Keratinocyte (primary cell): ENCODE results near the gene JPT2. TPM values are rescaled to one million over a fixed set of nuclear protein-coding genes. Genes with fewer than 3 reads are reported as not detected.

Experiments
- DNase-seq: peaks from one replicate; pipeline ENCODE4 v3.0.0-alpha.2; 2011; ENCODE audit warnings: low read depth, missing footprints, low spot score
- FAIRE-seq: peaks from 2 replicates; lab custom pipeline; 2011; peaks lifted over from hg19 to GRCh38; lab: Jason Lieb, UNC
- H2AFZ ChIP-seq: 2 replicates; pipeline ENCODE4 v1.6.0; 2012; ENCODE audit warnings: low read length, control low read depth, inconsistent platforms; ENCODE audit not compliant: control insufficient read depth
- H3K27ac ChIP-seq: 2 replicates; pipeline ENCODE4 v1.5.1; 2011; ENCODE audit warnings: low read length; ENCODE audit not compliant: control insufficient read depth, insufficient read depth
- H3K27me3 ChIP-seq: 3 replicates; pipeline ENCODE4 v1.6.0; 2011; ENCODE audit warnings: low read length; ENCODE audit not compliant: control insufficient read depth, insufficient read depth; ENCODE audit errors: extremely low read depth
- H3K36me3 ChIP-seq, 2 experiments: 2 replicates in 1 of 2; 3 replicates in 1 of 2; pipeline ENCODE4 v1.5.1; 2011; ENCODE audit warnings: low read length in 2 of 2, mild to moderate bottlenecking in 1 of 2; ENCODE audit not compliant: control insufficient read depth in 2 of 2, insufficient read depth in 2 of 2; ENCODE audit errors: extremely low read depth in 1 of 2
- H3K4me1 ChIP-seq: 3 replicates; pipeline ENCODE4 v1.5.1; 2011; ENCODE audit warnings: low read length; ENCODE audit not compliant: control insufficient read depth, insufficient read depth; ENCODE audit errors: extremely low read depth
- H3K4me2 ChIP-seq: 3 replicates; pipeline ENCODE4 v1.6.0; 2011; ENCODE audit warnings: low read depth, low read length; ENCODE audit not compliant: control insufficient read depth, insufficient read depth; ENCODE audit errors: extremely low read depth
- H3K4me3 ChIP-seq, 3 experiments: fragments of 200-600 bp in 1 of 3; sonication (generic) in 1 of 3; 2 replicates in 2 of 3; 3 replicates in 1 of 3; pipeline ENCODE4 v1.5.1; 2011 to 2016; ENCODE audit warnings: low read length in 3 of 3, mild to moderate bottlenecking in 3 of 3, control low read depth in 2 of 3, inconsistent platforms in 1 of 3, low read depth in 1 of 3, mixed read lengths in 1 of 3, mixed run types in 1 of 3, moderate library complexity in 1 of 3; ENCODE audit not compliant: control insufficient read depth in 2 of 3, insufficient read depth in 2 of 3; ENCODE audit errors: extremely low read depth in 1 of 3
- H3K79me2 ChIP-seq: 2 replicates; pipeline ENCODE4 v1.6.0; 2012; ENCODE audit warnings: low read length; ENCODE audit not compliant: control insufficient read depth, insufficient read depth
- H3K9ac ChIP-seq: 3 replicates; pipeline ENCODE4 v1.6.0; 2011; ENCODE audit warnings: low read length; ENCODE audit not compliant: control insufficient read depth, insufficient read depth; ENCODE audit errors: extremely low read depth
- H3K9me1 ChIP-seq: 3 replicates; pipeline ENCODE4 v1.6.0; 2011; ENCODE audit warnings: low read length; ENCODE audit not compliant: control insufficient read depth, insufficient read depth; ENCODE audit errors: extremely low read depth
- H3K9me3 ChIP-seq: 2 replicates; pipeline ENCODE4 v1.5.1; 2012; ENCODE audit warnings: low read depth, low read length; ENCODE audit not compliant: control insufficient read depth
- H4K20me1 ChIP-seq: 3 replicates; pipeline ENCODE4 v1.6.0; 2011; ENCODE audit warnings: low read length; ENCODE audit not compliant: control insufficient read depth, insufficient read depth; ENCODE audit errors: extremely low read depth
- EZH2 ChIP-seq: IDR thresholded peaks from one replicate; pipeline ENCODE4 v1.6.1; 2012; ENCODE audit warnings: inconsistent platforms, mild to moderate bottlenecking, low read length, moderate library complexity
- dilution Hi-C: fragments of 300-500 bp; cut with MboI; formaldehyde crosslinking; loops from one replicate; pipeline ENCODE4 v1.7.0; 2020; ENCODE audit warnings: low sequenced_read_pairs; ENCODE audit not compliant: extremely low pct_ligation_motif_present
- polyA plus RNA-seq, 5 experiments: library from polyadenylated mRNA; depleted of rRNA in 3 of 5; stranded (reverse) in 3 of 5; stranded (forward) in 1 of 5; unstranded in 1 of 5; fragments of >200 nt; gene quantifications; 1 replicate in 1 of 5; 2 replicates in 3 of 5; 3 replicates in 1 of 5; pipeline versions ENCODE4 v1.2.1 to v1.2.3, GENCODE V29; 2011 to 2012; ENCODE audit warnings: missing spikeins in 2 of 5, low read depth in 1 of 5, low replicate concordance in 1 of 5
- TF ChIP-seq, protein P1 (sequence below), 3 experiments: IDR thresholded peaks in 1 of 3; conservative IDR thresholded peaks in 1 of 3; optimal IDR thresholded peaks in 1 of 3; 2 replicates in 2 of 3; 3 replicates in 1 of 3; pipeline versions ENCODE3 to v1.5.1; 2011; ENCODE audit warnings: low read length in 3 of 3, mild to moderate bottlenecking in 3 of 3, moderate library complexity in 2 of 3, control low read depth in 1 of 3, inconsistent platforms in 1 of 3; ENCODE audit not compliant: insufficient read depth in 2 of 3; ENCODE audit errors: extremely low read depth in 1 of 3

Gene JPT2
- polyA plus RNA-seq, 1 donor (not counting 4 experiments of a cell fraction or from before 2014, with no cell fraction given): 166 TPM

DNA sequence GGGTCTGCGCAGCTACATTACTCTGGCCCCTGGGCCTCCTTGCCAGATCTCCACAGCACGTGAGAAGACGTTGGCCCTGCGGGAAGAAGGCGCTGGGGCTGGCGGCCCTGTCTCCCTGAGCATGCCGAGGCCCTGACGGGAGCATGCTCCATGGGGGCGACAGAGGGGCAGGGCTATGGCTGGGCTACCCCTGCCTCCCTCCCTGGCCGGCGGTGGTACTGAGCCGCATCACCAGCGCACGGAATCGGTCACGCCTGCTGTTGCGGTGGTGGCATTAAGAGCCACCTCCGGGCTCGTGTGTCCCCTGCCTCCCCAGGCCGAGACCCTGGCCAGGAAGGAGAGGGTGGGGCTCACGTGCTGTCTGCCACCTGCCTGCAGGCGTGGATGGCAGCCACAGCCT, 56.0 kb downstream of the JPT2 start:
- dilution Hi-C loops: no loop called here
- Histone ChIP-seq H3K27me3 (no peaks in the 10 kb centered on the region), H3K27ac (no peak overlapping the region), H3K4me2 (no peak overlapping the region), H2AFZ (no peak overlapping the region), H3K9me3 (peaks cover 30% of the 10 kb centered on the region), H3K36me3 (peaks cover 6 to 9% of the 10 kb centered on the region in 2 experiments), H3K9me1 (no peaks in the 10 kb centered on the region), H3K4me1 (no peaks in the 10 kb centered on the region), H3K4me3 (no peak overlapping the region), H4K20me1 (no peaks in the 10 kb centered on the region), H3K9ac (no peak overlapping the region), H3K79me2 (peaks cover 15% of the 10 kb centered on the region)
- TF ChIP-seq EZH2: no peak
- TF ChIP-seq, protein P1, sequence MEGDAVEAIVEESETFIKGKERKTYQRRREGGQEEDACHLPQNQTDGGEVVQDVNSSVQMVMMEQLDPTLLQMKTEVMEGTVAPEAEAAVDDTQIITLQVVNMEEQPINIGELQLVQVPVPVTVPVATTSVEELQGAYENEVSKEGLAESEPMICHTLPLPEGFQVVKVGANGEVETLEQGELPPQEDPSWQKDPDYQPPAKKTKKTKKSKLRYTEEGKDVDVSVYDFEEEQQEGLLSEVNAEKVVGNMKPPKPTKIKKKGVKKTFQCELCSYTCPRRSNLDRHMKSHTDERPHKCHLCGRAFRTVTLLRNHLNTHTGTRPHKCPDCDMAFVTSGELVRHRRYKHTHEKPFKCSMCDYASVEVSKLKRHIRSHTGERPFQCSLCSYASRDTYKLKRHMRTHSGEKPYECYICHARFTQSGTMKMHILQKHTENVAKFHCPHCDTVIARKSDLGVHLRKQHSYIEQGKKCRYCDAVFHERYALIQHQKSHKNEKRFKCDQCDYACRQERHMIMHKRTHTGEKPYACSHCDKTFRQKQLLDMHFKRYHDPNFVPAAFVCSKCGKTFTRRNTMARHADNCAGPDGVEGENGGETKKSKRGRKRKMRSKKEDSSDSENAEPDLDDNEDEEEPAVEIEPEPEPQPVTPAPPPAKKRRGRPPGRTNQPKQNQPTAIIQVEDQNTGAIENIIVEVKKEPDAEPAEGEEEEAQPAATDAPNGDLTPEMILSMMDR (optimal IDR thresholded peaks at IDR 0.05 in 1 of 3, IDR thresholded peaks at IDR 0.05 in 1 of 3, conservative IDR thresholded peaks at IDR 0.05 in 1 of 3; ENCODE audit: extremely low read depth in 1 of 3, insufficient read depth in 2 of 3, low read length in 3 of 3): no peak
- FAIRE-seq: no peak
- no peak for DNase-seq

DNA sequence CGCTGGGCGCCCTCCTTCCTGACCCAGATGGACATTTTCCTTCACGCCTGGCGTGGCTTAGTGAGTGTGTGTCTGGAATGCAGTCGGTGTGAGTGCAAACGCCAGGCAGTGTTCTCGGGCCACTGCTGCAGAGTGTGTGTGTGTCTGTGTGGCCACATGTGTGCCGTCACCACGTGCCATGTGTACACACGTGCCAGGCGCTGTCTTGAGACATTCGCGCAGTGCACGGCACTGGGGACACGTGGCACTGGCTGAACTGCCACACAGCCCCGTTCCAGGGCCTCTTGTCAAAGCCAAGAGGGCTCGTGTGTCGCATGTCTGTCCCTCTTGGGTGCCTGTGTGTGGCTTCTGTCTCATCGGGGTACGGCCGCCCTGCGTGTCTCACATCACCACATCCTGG, 56.7 kb downstream of the JPT2 start:
- Histone ChIP-seq H2AFZ (no peak overlapping the region), H3K9me3 (peaks cover 35% of the 10 kb centered on the region), H3K4me2 (no peak overlapping the region), H3K79me2 (peaks cover 17% of the 10 kb centered on the region), H4K20me1 (no peaks in the 10 kb centered on the region), H3K36me3 (peaks cover 5 to 7% of the 10 kb centered on the region in 2 experiments), H3K27me3 (no peaks in the 10 kb centered on the region), H3K9ac (no peak overlapping the region), H3K27ac (no peak overlapping the region), H3K4me1 (no peaks in the 10 kb centered on the region), H3K4me3 (no peak overlapping the region), H3K9me1 (no peaks in the 10 kb centered on the region)
- TF ChIP-seq, protein P1 (optimal IDR thresholded peaks at IDR 0.05 in 1 of 3, IDR thresholded peaks at IDR 0.05 in 1 of 3, conservative IDR thresholded peaks at IDR 0.05 in 1 of 3; ENCODE audit: extremely low read depth in 1 of 3, insufficient read depth in 2 of 3, low read length in 3 of 3): no peak
- no peak for TF ChIP-seq EZH2
- DNase-seq (no peak), FAIRE-seq (no peak)
- dilution Hi-C loops: no loop called here
